Measurements from ENCODE around the gene RTL3. TPM values are rescaled to one million over a fixed set of nuclear protein-coding genes. Genes with fewer than 3 reads are reported as not detected.
A peak's percentile ranks its signal among the peaks of the same experiment; 100 is the strongest.

Gene RTL3
- total RNA-seq, 1 experiment from 2014 or later: not detected

DNA sequence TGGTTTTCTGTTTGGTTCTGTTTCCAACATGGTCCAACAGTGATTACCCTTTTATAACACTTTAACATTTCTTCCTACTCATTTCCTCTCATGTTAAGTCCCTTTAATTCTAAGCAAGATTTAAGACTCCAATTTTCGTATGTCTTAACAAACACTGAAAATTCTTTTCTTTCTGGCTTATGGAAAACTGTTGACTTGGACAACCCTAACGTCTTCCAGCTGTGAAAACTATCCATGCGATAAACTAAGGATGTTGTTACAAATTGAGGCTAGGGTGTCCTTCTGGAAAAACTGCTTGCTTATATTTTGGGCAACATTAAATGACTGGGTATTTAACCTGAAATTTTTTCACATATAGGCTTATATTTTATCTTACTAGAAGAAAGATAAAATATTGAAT, 33.9 kb upstream of the RTL3 start:
- H3F3A ChIP-seq (ENCODE audit: low read length, unreplicated experiment): no peaks in the 10 kb centered on the region
- no peaks in the 10 kb centered on the region for H3K4me1 ChIP-seq (ENCODE audit: insufficient read depth, low read length)
- no peaks in the 10 kb centered on the region for H3K27me3 ChIP-seq (ENCODE audit: low read length)
- ChIA-PET CTCF (no interaction called here), POLR2A (ENCODE audit: unreplicated experiment) (no interaction called here)
- H3K36me3 ChIP-seq (ENCODE audit: low read depth, low read length): no peaks in the 10 kb centered on the region
- H4K20me1 ChIP-seq (ENCODE audit: low read length): no peaks in the 10 kb centered on the region
- no peak for DNase-seq
- no peaks in the 10 kb centered on the region for H3K9me3 ChIP-seq (ENCODE audit: low read length)
- intact Hi-C loops (cut with micrococcal nuclease): no loop called here
- H2AFZ ChIP-seq (ENCODE audit: low read length): no peak overlapping the region
- no peak overlapping the region for H3K4me3 ChIP-seq (ENCODE audit: low read length)
- H3K4me2 ChIP-seq (ENCODE audit: low read length): no peak overlapping the region
- H3K27ac ChIP-seq (ENCODE audit: low read length): no peak overlapping the region
- no TSS peak for BruUV-seq (replicated peaks)
- no peak for TF ChIP-seq EZH2 (IDR thresholded peaks at IDR 0.05; ENCODE audit: low read length, unreplicated experiment)
- TF ChIP-seq, protein P1, sequence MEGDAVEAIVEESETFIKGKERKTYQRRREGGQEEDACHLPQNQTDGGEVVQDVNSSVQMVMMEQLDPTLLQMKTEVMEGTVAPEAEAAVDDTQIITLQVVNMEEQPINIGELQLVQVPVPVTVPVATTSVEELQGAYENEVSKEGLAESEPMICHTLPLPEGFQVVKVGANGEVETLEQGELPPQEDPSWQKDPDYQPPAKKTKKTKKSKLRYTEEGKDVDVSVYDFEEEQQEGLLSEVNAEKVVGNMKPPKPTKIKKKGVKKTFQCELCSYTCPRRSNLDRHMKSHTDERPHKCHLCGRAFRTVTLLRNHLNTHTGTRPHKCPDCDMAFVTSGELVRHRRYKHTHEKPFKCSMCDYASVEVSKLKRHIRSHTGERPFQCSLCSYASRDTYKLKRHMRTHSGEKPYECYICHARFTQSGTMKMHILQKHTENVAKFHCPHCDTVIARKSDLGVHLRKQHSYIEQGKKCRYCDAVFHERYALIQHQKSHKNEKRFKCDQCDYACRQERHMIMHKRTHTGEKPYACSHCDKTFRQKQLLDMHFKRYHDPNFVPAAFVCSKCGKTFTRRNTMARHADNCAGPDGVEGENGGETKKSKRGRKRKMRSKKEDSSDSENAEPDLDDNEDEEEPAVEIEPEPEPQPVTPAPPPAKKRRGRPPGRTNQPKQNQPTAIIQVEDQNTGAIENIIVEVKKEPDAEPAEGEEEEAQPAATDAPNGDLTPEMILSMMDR (conservative IDR thresholded peaks at IDR 0.05; ENCODE audit: low read depth, low read length): no peak
- no peak for TF ChIP-seq EZH2phosphoT487 (IDR thresholded peaks at IDR 0.05; ENCODE audit: borderline replicate concordance, low read length)
- no peak overlapping the region for H3K9ac ChIP-seq (ENCODE audit: low read length)
- ATAC-seq: no peak
- no peaks in the 10 kb centered on the region for H3K79me2 ChIP-seq (ENCODE audit: low read length)
- H3K9me2 ChIP-seq (replicated peaks; ENCODE audit: low read length): no peaks in the 10 kb centered on the region

DNA sequence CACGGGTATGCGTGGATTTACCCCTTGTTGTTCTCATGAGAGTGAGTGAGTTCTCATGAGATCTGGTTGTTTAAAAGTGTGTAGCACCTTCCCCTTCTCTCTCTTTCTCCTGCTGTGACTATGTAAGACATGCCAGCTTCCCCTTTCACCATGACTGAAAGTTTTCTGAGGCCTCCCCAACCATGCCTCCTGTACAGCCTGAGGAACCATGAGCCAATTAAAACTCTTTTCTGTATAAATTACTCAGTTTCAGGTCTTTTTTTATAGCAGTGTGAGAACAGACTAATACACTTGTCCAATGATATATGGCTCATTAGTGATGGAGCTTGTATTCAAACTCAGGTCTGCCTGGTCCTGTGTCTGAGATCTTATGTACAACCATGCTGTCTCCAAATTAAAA, 28.5 kb upstream of the RTL3 start:
- BruUV-seq (replicated peaks): no TSS peak
- TF ChIP-seq EZH2 (IDR thresholded peaks at IDR 0.05; ENCODE audit: low read length, unreplicated experiment) (no peak), EZH2phosphoT487 (IDR thresholded peaks at IDR 0.05; ENCODE audit: borderline replicate concordance, low read length) (no peak)
- TF ChIP-seq, protein P1 (conservative IDR thresholded peaks at IDR 0.05; ENCODE audit: low read depth, low read length): no peak
- ATAC-seq (no peak), DNase-seq (no peak)
- no peaks in the 10 kb centered on the region for H4K20me1 ChIP-seq (ENCODE audit: low read length)
- POLR2A ChIA-PET (ENCODE audit: unreplicated experiment): no interaction called here
- H2AFZ ChIP-seq (ENCODE audit: low read length): no peak overlapping the region
- CTCF ChIA-PET: no interaction called here
- no peaks in the 10 kb centered on the region for H3K4me1 ChIP-seq (ENCODE audit: insufficient read depth, low read length)
- no peak overlapping the region for H3K27ac ChIP-seq (ENCODE audit: low read length)
- no peaks in the 10 kb centered on the region for H3F3A ChIP-seq (ENCODE audit: low read length, unreplicated experiment)
- H3K9me3 ChIP-seq (ENCODE audit: low read length): no peaks in the 10 kb centered on the region
- no peaks in the 10 kb centered on the region for H3K36me3 ChIP-seq (ENCODE audit: low read depth, low read length)
- no peaks in the 10 kb centered on the region for H3K79me2 ChIP-seq (ENCODE audit: low read length)
- intact Hi-C loops (cut with micrococcal nuclease): no loop called here
- no peak overlapping the region for H3K4me2 ChIP-seq (ENCODE audit: low read length)
- H3K9me2 ChIP-seq (replicated peaks; ENCODE audit: low read length): no peaks in the 10 kb centered on the region
- no peaks in the 10 kb centered on the region for H3K27me3 ChIP-seq (ENCODE audit: low read length)
- H3K4me3 ChIP-seq (ENCODE audit: low read length): no peak overlapping the region
- H3K9ac ChIP-seq (ENCODE audit: low read length): no peak overlapping the region

DNA sequence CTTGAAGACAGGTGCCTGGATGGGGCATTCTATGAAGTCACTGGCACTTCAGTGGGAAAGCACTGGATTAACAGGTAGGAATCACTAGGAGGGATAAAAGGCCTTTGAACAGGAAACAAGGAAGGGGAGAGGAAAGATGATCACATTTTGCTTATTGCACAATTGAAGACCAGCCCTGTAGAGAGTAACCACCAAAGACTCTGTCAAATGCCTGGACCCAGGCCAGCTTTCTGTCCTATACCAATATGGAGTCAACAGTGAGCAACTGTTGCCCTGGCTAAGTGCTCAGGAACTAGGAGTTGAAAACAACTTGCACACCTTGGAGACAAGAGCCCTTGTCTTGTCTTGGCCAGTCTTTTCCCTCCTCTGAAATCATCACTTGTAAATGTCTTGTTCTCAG, 14.1 kb upstream of the RTL3 start:
- BruUV-seq (replicated peaks): no TSS peak
- ChIA-PET POLR2A (ENCODE audit: unreplicated experiment) (no interaction called here), CTCF (no interaction called here)
- no peaks in the 10 kb centered on the region for H3K36me3 ChIP-seq (ENCODE audit: low read depth, low read length)
- no peak overlapping the region for H3K27ac ChIP-seq (ENCODE audit: low read length)
- no peaks in the 10 kb centered on the region for H4K20me1 ChIP-seq (ENCODE audit: low read length)
- no peaks in the 10 kb centered on the region for H3K9me3 ChIP-seq (ENCODE audit: low read length)
- H3K9ac ChIP-seq (ENCODE audit: low read length): no peak overlapping the region
- H3K79me2 ChIP-seq (ENCODE audit: low read length): no peaks in the 10 kb centered on the region
- H3K27me3 ChIP-seq (ENCODE audit: low read length): no peaks in the 10 kb centered on the region
- H3K4me1 ChIP-seq (ENCODE audit: insufficient read depth, low read length): no peaks in the 10 kb centered on the region
- intact Hi-C loops (cut with micrococcal nuclease): no loop called here
- no peak overlapping the region for H3K4me3 ChIP-seq (ENCODE audit: low read length)
- no peaks in the 10 kb centered on the region for H3F3A ChIP-seq (ENCODE audit: low read length, unreplicated experiment)
- DNase-seq (peak; percentile 30), ATAC-seq (no peak)
- TF ChIP-seq EZH2phosphoT487 (IDR thresholded peaks at IDR 0.05; ENCODE audit: borderline replicate concordance, low read length): no peak
- TF ChIP-seq, protein P1 (conservative IDR thresholded peaks at IDR 0.05; ENCODE audit: low read depth, low read length): no peak
- TF ChIP-seq EZH2 (IDR thresholded peaks at IDR 0.05; ENCODE audit: low read length, unreplicated experiment): no peak
- H3K4me2 ChIP-seq (ENCODE audit: low read length): no peak overlapping the region
- no peak overlapping the region for H2AFZ ChIP-seq (ENCODE audit: low read length)
- no peaks in the 10 kb centered on the region for H3K9me2 ChIP-seq (replicated peaks; ENCODE audit: low read length)
